Neural progenitor cell (in vitro differentiated cells): Measurements from ENCODE around the gene FAM110C. TPM values are rescaled to one million over a fixed set of nuclear protein-coding genes. Genes with fewer than 3 reads are reported as not detected.
"Not testable (repeated sequence)": the region's sequence is repeated elsewhere in the genome, so short reads cannot be mapped to it uniquely, and the experiment has no call there.

Source experiments
- DNase-seq: peaks from one replicate; pipeline ENCODE4 v3.0.0-alpha.2; 2016; ENCODE audit warnings: low spot score
- H2AFZ ChIP-seq: fragments of 200-600 bp; sonication (generic); replicated peaks from 2 replicates; pipeline ENCODE4 v1.6.1; 2016; ENCODE audit warnings: antibody characterized with exemption
- H3F3A ChIP-seq: fragments of 200-600 bp; sonication (generic); 2 replicates; pipeline ENCODE4 v1.6.1; 2016; ENCODE audit warnings: antibody characterized with exemption, low read depth
- H3K27ac ChIP-seq: fragments of 200-600 bp; sonication (generic); 2 replicates; pipeline ENCODE4 v1.5.1; 2016; ENCODE audit warnings: mild to moderate bottlenecking
- H3K27me3 ChIP-seq: fragments of 200-600 bp; sonication (generic); 2 replicates; pipeline ENCODE4 v1.6.1; 2016; ENCODE audit warnings: mild to moderate bottlenecking, moderate library complexity
- H3K36me3 ChIP-seq: fragments of 200-600 bp; sonication (generic); 2 replicates; pipeline ENCODE4 v1.5.1; 2016
- H3K4me1 ChIP-seq: fragments of 200-600 bp; sonication (generic); 2 replicates; pipeline ENCODE4 v1.6.1; 2016; ENCODE audit warnings: mixed run types
- H3K4me2 ChIP-seq: fragments of 200-600 bp; sonication (generic); 2 replicates; pipeline ENCODE4 v1.6.1; 2016
- H3K4me3 ChIP-seq: fragments of 200-600 bp; sonication (generic); 2 replicates; pipeline ENCODE4 v1.5.1; 2016
- H3K79me2 ChIP-seq: fragments of 200-600 bp; sonication (generic); 2 replicates; pipeline ENCODE4 v1.6.1; 2016; ENCODE audit warnings: low read depth
- H3K9ac ChIP-seq: fragments of 200-600 bp; sonication (generic); 2 replicates; pipeline ENCODE4 v1.6.1; 2016
- H3K9me3 ChIP-seq: fragments of 200-600 bp; sonication (generic); 2 replicates; pipeline ENCODE4 v1.5.1; 2016; ENCODE audit warnings: low read depth
- H4K20me1 ChIP-seq: fragments of 200-600 bp; sonication (generic); 2 replicates; pipeline ENCODE4 v1.6.1; 2016; ENCODE audit warnings: low read depth
- H3K27ac Mint-ChIP-seq: 3 replicates; pipeline ENCODE4 v1.8.0; 2021; ENCODE audit warnings: mixed read lengths
- H3K27me3 Mint-ChIP-seq: 2 replicates; pipeline ENCODE4 v1.8.0; 2022; ENCODE audit warnings: low read depth, mild to moderate bottlenecking, inconsistent platforms, moderate library complexity, mixed read lengths; ENCODE audit not compliant: insufficient read depth
- H3K36me3 Mint-ChIP-seq: 3 replicates; pipeline ENCODE4 v1.8.0; 2021; ENCODE audit warnings: mixed read lengths
- H3K4me1 Mint-ChIP-seq: 3 replicates; pipeline ENCODE4 v1.8.0; 2021; ENCODE audit warnings: mixed read lengths
- H3K4me3 Mint-ChIP-seq: 3 replicates; pipeline ENCODE4 v1.8.0; 2021; ENCODE audit warnings: mild to moderate bottlenecking, moderate library complexity, mixed read lengths
- H3K9me3 Mint-ChIP-seq: 3 replicates; pipeline ENCODE4 v1.8.0; 2020; ENCODE audit warnings: mixed read lengths
- CTCF ChIP-seq: fragments of 200-600 bp; sonication (generic); IDR thresholded peaks from 2 replicates; pipeline ENCODE4 v1.5.1; 2017; ENCODE audit warnings: antibody characterized with exemption, mild to moderate bottlenecking
- EZH2 ChIP-seq: fragments of 200-600 bp; sonication (generic); IDR thresholded peaks from 2 replicates; pipeline ENCODE4 v1.6.1; 2017; ENCODE audit warnings: antibody characterized with exemption, mild to moderate bottlenecking, moderate library complexity
- EZH2phosphoT487 ChIP-seq: fragments of 200-600 bp; sonication (generic); IDR thresholded peaks from 2 replicates; pipeline ENCODE4 v1.6.1; 2017; ENCODE audit warnings: antibody characterized with exemption
- total RNA-seq: library from RNA; depleted of rRNA; stranded (reverse); fragments of >200 nt; gene quantifications from 2 replicates; pipeline ENCODE4 v1.2.3, GENCODE V29; 2015; ENCODE audit warnings: low replicate concordance

Gene FAM110C
- total RNA-seq, 1 donor from 2014 or later: 0.65 TPM

GRCh38 chr2:28406-28975, 17.8 kb downstream of the FAM110C start:
- Histone ChIP-seq H3K9ac (no peak overlapping the region), H3K27me3 (no peaks in the 10 kb centered on the region), H3K27ac (no peak overlapping the region), H3K36me3 (no peaks in the 10 kb centered on the region), H3K4me3 (no peak overlapping the region), H3F3A (no peaks in the 10 kb centered on the region), H3K4me2 (no peak overlapping the region), H3K79me2 (no peaks in the 10 kb centered on the region), H3K9me3 (no peaks in the 10 kb centered on the region), H2AFZ (no peak overlapping the region), H4K20me1 (no peaks in the 10 kb centered on the region), H3K4me1 (no peaks in the 10 kb centered on the region)
- TF ChIP-seq CTCF: no peak
- no peak for TF ChIP-seq EZH2phosphoT487
- TF ChIP-seq EZH2: no peak
- Mint-ChIP-seq H3K4me1 (no peaks in the 10 kb centered on the region), H3K9me3 (no peaks in the 10 kb centered on the region), H3K36me3 (no peaks in the 10 kb centered on the region), H3K27me3 (peaks cover 3% of the 10 kb centered on the region), H3K27ac (no peak overlapping the region), H3K4me3 (no peak overlapping the region)
- no peak for DNase-seq

- H3K4me1 Mint-ChIP-seq: no peaks in the 10 kb centered on the region
- Histone ChIP-seq H3K9me3 (no peaks in the 10 kb centered on the region), H3K4me2 (no peak overlapping the region), H3K79me2 (no peaks in the 10 kb centered on the region), H3K36me3 (no peaks in the 10 kb centered on the region), H3F3A (no peaks in the 10 kb centered on the region), H2AFZ (no peak overlapping the region), H4K20me1 (no peaks in the 10 kb centered on the region), H3K9ac (no peak overlapping the region), H3K4me1 (no peaks in the 10 kb centered on the region), H3K27ac (no peak overlapping the region), H3K27me3 (no peaks in the 10 kb centered on the region), H3K4me3 (no peak overlapping the region)
- no peak overlapping the region for H3K4me3 Mint-ChIP-seq
- H3K9me3 Mint-ChIP-seq: no peaks in the 10 kb centered on the region
- no peak overlapping the region for H3K27ac Mint-ChIP-seq
- DNase-seq: no peak
- TF ChIP-seq CTCF: no peak
- TF ChIP-seq EZH2phosphoT487: no peak
- no peak for TF ChIP-seq EZH2
- no peaks in the 10 kb centered on the region for H3K36me3 Mint-ChIP-seq
- peaks cover 4% of the 10 kb centered on the region for H3K27me3 Mint-ChIP-seq
Measured at GRCh38 chr2:26891-27290, 19.4 kb downstream of the FAM110C start.

- no peaks in the 10 kb centered on the region for H3F3A ChIP-seq
- Mint-ChIP-seq H3K36me3 (no peaks in the 10 kb centered on the region), H3K4me1 (no peaks in the 10 kb centered on the region), H3K27ac (no peak overlapping the region), H3K4me3 (no peak overlapping the region), H3K27me3 (peaks cover 4% of the 10 kb centered on the region), H3K9me3 (no peaks in the 10 kb centered on the region)
- H3K36me3 ChIP-seq: no peaks in the 10 kb centered on the region
- H3K27me3 ChIP-seq: no peaks in the 10 kb centered on the region
- H3K4me2 ChIP-seq: no peak overlapping the region
- H2AFZ ChIP-seq: no peak overlapping the region
- H3K4me1 ChIP-seq: no peaks in the 10 kb centered on the region
- H3K27ac ChIP-seq: no peak overlapping the region
- H4K20me1 ChIP-seq: no peaks in the 10 kb centered on the region
- no peaks in the 10 kb centered on the region for H3K79me2 ChIP-seq
- no peak overlapping the region for H3K9ac ChIP-seq
- no peaks in the 10 kb centered on the region for H3K9me3 ChIP-seq
- H3K4me3 ChIP-seq: no peak overlapping the region
- TF ChIP-seq CTCF: no peak
- DNase-seq: no peak
Measured at GRCh38 chr2:25543-25942, 20.8 kb downstream of the FAM110C start.

GRCh38 chr2:24591-24990, 21.7 kb downstream of the FAM110C start:
- not testable (repeated sequence) for H3K27ac Mint-ChIP-seq, H3K4me2 ChIP-seq, H3K9me3 ChIP-seq, H3K4me1 ChIP-seq, H3K27ac ChIP-seq, H3K27me3 Mint-ChIP-seq, H3K4me1 Mint-ChIP-seq, H3F3A ChIP-seq, H3K9ac ChIP-seq, H3K4me3 ChIP-seq, H2AFZ ChIP-seq, H3K27me3 ChIP-seq, DNase-seq, H3K79me2 ChIP-seq, H3K36me3 ChIP-seq, H3K36me3 Mint-ChIP-seq, H3K4me3 Mint-ChIP-seq, H3K9me3 Mint-ChIP-seq, H4K20me1 ChIP-seq
